K562 (cell line): Measurements from ENCODE around the gene MRPL57. TPM values are rescaled to one million over a fixed set of nuclear protein-coding genes. Genes with fewer than 3 reads are reported as not detected.

Experiments used
- E2F3 ChIP-seq: fragments of 250-450 bp; sonication (Bioruptor Pico); IDR thresholded peaks from 2 replicates; pipeline ENCODE4 v1.4.0; 2020; ENCODE audit warnings: mild to moderate bottlenecking
- POLR2AphosphoS5 ChIP-seq: IDR thresholded peaks from 2 replicates; pipeline ENCODE4 v1.6.1; 2011; ENCODE audit warnings: mild to moderate bottlenecking, low read depth, low read length, moderate library complexity; ENCODE audit not compliant: control insufficient read depth, insufficient read depth
- ZNF197 ChIP-seq: fragments of 200-800 bp; sonication (Bioruptor generic); IDR thresholded peaks from 2 replicates; pipeline ENCODE4 v1.6.1; 2016; ENCODE audit warnings: low read depth, missing genetic modification characterization, missing compliant biosample characterization
- ZNF318 ChIP-seq, 2 experiments: fragments of 450-650 bp; IDR thresholded peaks; 2 replicates each; pipeline ENCODE4 v1.6.1; 2016; ENCODE audit warnings: mild to moderate bottlenecking in 2 of 2, borderline replicate concordance in 1 of 2, low read depth in 1 of 2, moderate library complexity in 1 of 2
- polyA plus RNA-seq, 8 experiments: library from polyadenylated mRNA; depleted of rRNA in 4 of 8; stranded (reverse) in 5 of 8; unstranded in 3 of 8; fragments of >200 nt; fragmentation: Nextera tagmentation in 2 of 8; fragmentation: Illumina TruSeq in 1 of 8; extraction: Ambion mirVana in 2 of 8; extraction: Trizol in 1 of 8; gene quantifications; 2 replicates each; pipeline versions ENCODE4 v1.2.1 to v1.2.3, GENCODE V29; 2011 to 2014; ENCODE audit warnings: inconsistent platforms in 1 of 8, missing spikeins in 1 of 8
- total RNA-seq, 7 experiments: library from RNA; depleted of rRNA in 6 of 7; stranded (reverse); fragments of >200 nt in 6 of 7; fragmentation: Illumina TruSeq in 2 of 7; extraction: Trizol in 2 of 7; gene quantifications; 2 replicates each; pipeline versions ENCODE4 v1.2.1 to v1.2.3, GENCODE V29; 2011 to 2021; ENCODE audit warnings: low replicate concordance in 1 of 7
- TF ChIP-seq, protein P1 (sequence below): sonication (generic); IDR thresholded peaks from 2 replicates; pipeline ENCODE4 v1.6.1; 2016

Gene MRPL57
- total and polyA plus RNA-seq, 9 of the 15 experiments (the other 6 are each of a cell fraction or from before 2014, with no cell fraction given), result 6.5 to 40.4 (median 15.7) TPM

DNA sequence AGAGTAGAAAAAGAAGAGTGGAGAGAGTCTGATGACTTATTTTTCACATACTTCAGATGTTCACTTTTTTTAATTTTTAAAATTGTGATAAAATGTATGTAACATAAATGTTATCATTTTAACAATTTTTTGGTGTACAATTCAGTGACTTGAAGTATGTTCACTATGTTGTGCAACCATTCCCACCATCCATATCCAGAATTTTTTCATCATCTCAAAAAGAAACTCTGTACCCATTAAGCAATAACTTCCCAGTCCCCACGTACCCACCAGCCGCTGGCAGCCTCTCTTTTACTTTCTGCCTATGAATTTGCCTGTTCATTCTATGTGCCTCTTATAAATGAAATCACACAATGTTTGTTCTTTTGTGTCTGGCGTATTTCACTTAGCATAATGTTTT, 43.4 kb upstream of the MRPL57 start (continued):
- TF ChIP-seq ZNF318 (IDR thresholded peaks at IDR 0.05; ENCODE audit: borderline replicate concordance in 1 of 2, low read depth in 1 of 2) (no peak), POLR2AphosphoS5 (no peak), ZNF197 (no peak), E2F3 (no peak)
- TF ChIP-seq, protein P1, sequence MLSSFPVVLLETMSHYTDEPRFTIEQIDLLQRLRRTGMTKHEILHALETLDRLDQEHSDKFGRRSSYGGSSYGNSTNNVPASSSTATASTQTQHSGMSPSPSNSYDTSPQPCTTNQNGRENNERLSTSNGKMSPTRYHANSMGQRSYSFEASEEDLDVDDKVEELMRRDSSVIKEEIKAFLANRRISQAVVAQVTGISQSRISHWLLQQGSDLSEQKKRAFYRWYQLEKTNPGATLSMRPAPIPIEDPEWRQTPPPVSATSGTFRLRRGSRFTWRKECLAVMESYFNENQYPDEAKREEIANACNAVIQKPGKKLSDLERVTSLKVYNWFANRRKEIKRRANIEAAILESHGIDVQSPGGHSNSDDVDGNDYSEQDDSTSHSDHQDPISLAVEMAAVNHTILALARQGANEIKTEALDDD, result no peak
